HPDE6-E6E7 (cell line): ENCODE results near the gene TRAF7.

Experiments used
- DNase-seq: peaks from one replicate; pipeline ENCODE4 v3.0.0; 2011; ENCODE audit warnings: missing footprints; ENCODE audit errors: extremely low spot score

TRAF7 gene

GRCh38 chr16:2147981-2148671 is 7.5 kb upstream of the TRAF7 start, which contains the start of gene RAB26:
Gene RAB26 (plus strand): TSS chr16:2148625. CDS start chr16:2148784, 159 bp downstream.
- DNase-seq, result no peak

- DNase-seq, result no peak
Observed at GRCh38 chr16:2148714-2149629, 6.6 kb upstream of the TRAF7 start.

GRCh38 chr16:2149630-2150417 is 5.8 kb upstream of the TRAF7 start:
- no peak for DNase-seq

GRCh38 chr16:2150418-2151187 is 5.0 kb upstream of the TRAF7 start:
- no peak for DNase-seq

- DNase-seq, result no peak
Observed at GRCh38 chr16:2151188-2152091, 4.1 kb upstream of the TRAF7 start.

- DNase-seq, result no peak
Observed at GRCh38 chr16:2152695-2153506, 2.7 kb upstream of the TRAF7 start.

- DNase-seq, result no peak
Observed at GRCh38 chr16:2154533-2155090, 970 bp upstream of the TRAF7 start.

- DNase-seq, result no peak
Observed at GRCh38 chr16:2155977-2156848, 631 bp downstream of the TRAF7 start.

GRCh38 chr16:2156849-2157224 is 1.3 kb downstream of the TRAF7 start:
- no peak for DNase-seq

GRCh38 chr16:2157480-2158261 is 2.1 kb downstream of the TRAF7 start:
- DNase-seq, result no peak

- DNase-seq, result no peak
Observed at GRCh38 chr16:2158262-2158638, 2.7 kb downstream of the TRAF7 start.

- DNase-seq, result no peak
Observed at GRCh38 chr16:2159175-2159838, 3.7 kb downstream of the TRAF7 start.

- DNase-seq, result no peak
Observed at GRCh38 chr16:2160915-2161551, 5.5 kb downstream of the TRAF7 start.

- no peak for DNase-seq
Observed at GRCh38 chr16:2161911-2162310, 6.3 kb downstream of the TRAF7 start.

GRCh38 chr16:2162676-2163118 is 7.1 kb downstream of the TRAF7 start:
- DNase-seq, result no peak

- peak; percentile 85 for DNase-seq
Observed at GRCh38 chr16:2163211-2163881, 7.8 kb downstream of the TRAF7 start.
